WTC11 (cell line): ENCODE results near the gene CHRNA4. TPM values are rescaled to one million over a fixed set of nuclear protein-coding genes. Genes with fewer than 3 reads are reported as not detected.

Experiments
- ATAC-seq: fragments of 200-7000 bp; cut with Tn5 transposase; 2 replicates; pipeline ENCODE4 v1.10.0; 2021; ENCODE audit warnings: mild to moderate bottlenecking, moderate library complexity
- CTCF ChIA-PET: fragments of 300-600 bp; sonication (Branson Sonifier 250); formaldehyde crosslinking; loops from one replicate; lab custom pipeline; 2021; ENCODE audit warnings: antibody characterized with exemption; lab: Charles Lee
- POLR2A ChIA-PET: fragments of 350-600 bp; sonication (Branson Sonifier 250); formaldehyde crosslinking; loops from one replicate; lab custom pipeline; 2021; ENCODE audit warnings: antibody characterized with exemption; lab: Charles Lee
- DNase-seq: peaks from one replicate; pipeline ENCODE4 v3.0.0; 2021; ENCODE audit warnings: low spot score
- H3K27ac Mint-ChIP-seq: 2 replicates; pipeline ENCODE4 v1.8.0; 2021; ENCODE audit warnings: mixed read lengths
- H3K27me3 Mint-ChIP-seq: 2 replicates; pipeline ENCODE4 v1.8.0; 2021; ENCODE audit warnings: low read depth, mild to moderate bottlenecking, moderate library complexity, mixed read lengths
- H3K36me3 Mint-ChIP-seq: 2 replicates; pipeline ENCODE4 v1.8.0; 2021; ENCODE audit warnings: mixed read lengths
- H3K4me1 Mint-ChIP-seq: 2 replicates; pipeline ENCODE4 v1.8.0; 2022; ENCODE audit warnings: mixed read lengths
- H3K4me3 Mint-ChIP-seq: 2 replicates; pipeline ENCODE4 v1.8.0; 2021; ENCODE audit warnings: mild to moderate bottlenecking, moderate library complexity, mixed read lengths
- H3K9me3 Mint-ChIP-seq: 2 replicates; pipeline ENCODE4 v1.8.0; 2021; ENCODE audit warnings: mixed read lengths
- CREM ChIP-seq: sonication (generic); formaldehyde crosslinking; IDR thresholded peaks from 2 replicates; pipeline ENCODE4 v1.8.1; 2022; ENCODE audit warnings: mild to moderate bottlenecking, missing genetic modification reagents, moderate library complexity
- CTCF ChIP-seq: fragments of 200-600 bp; IDR thresholded peaks from 2 replicates; pipeline ENCODE4 v1.8.0; 2022; ENCODE audit warnings: antibody characterized with exemption
- E2F1 ChIP-seq: sonication (generic); formaldehyde crosslinking; IDR thresholded peaks from 2 replicates; pipeline ENCODE4 v1.8.0; 2022; ENCODE audit warnings: mild to moderate bottlenecking, missing genetic modification reagents
- E2F5 ChIP-seq: sonication (generic); formaldehyde crosslinking; IDR thresholded peaks from 2 replicates; pipeline ENCODE4 v1.8.1; 2022; ENCODE audit warnings: mild to moderate bottlenecking, moderate library complexity, missing genetic modification reagents
- ERG ChIP-seq: fragments of 250-450 bp; sonication (Bioruptor Pico); IDR thresholded peaks from 2 replicates; pipeline ENCODE4 v1.8.0; 2021; ENCODE audit warnings: mild to moderate bottlenecking
- ETV6 ChIP-seq: sonication (generic); formaldehyde crosslinking; IDR thresholded peaks from 2 replicates; pipeline ENCODE4 v1.8.1; 2022; ENCODE audit warnings: mild to moderate bottlenecking, missing genetic modification reagents
- FOXJ3 ChIP-seq: sonication (generic); formaldehyde crosslinking; IDR thresholded peaks from 2 replicates; pipeline ENCODE4 v1.9.0; 2021; ENCODE audit warnings: missing genetic modification reagents, mild to moderate bottlenecking, borderline replicate concordance
- IRF2 ChIP-seq: sonication (generic); formaldehyde crosslinking; IDR thresholded peaks from 2 replicates; pipeline ENCODE4 v1.8.0; 2022; ENCODE audit warnings: low read depth, missing genetic modification reagents, borderline replicate concordance
- KAT7 ChIP-seq: sonication (generic); formaldehyde crosslinking; IDR thresholded peaks from 2 replicates; pipeline ENCODE4 v1.8.1; 2023; ENCODE audit warnings: missing genetic modification reagents, mild to moderate bottlenecking, borderline replicate concordance
- MLX ChIP-seq: sonication (generic); formaldehyde crosslinking; IDR thresholded peaks from 2 replicates; pipeline ENCODE4 v1.8.1; 2023; ENCODE audit warnings: mild to moderate bottlenecking, missing genetic modification reagents, moderate library complexity
- NFATC4 ChIP-seq: fragments of 250-450 bp; sonication (Bioruptor Pico); IDR thresholded peaks from 2 replicates; pipeline ENCODE4 v1.9.0; 2021; ENCODE audit warnings: mild to moderate bottlenecking
- NFE2L1 ChIP-seq: sonication (generic); formaldehyde crosslinking; IDR thresholded peaks from 2 replicates; pipeline ENCODE4 v1.8.1; 2023; ENCODE audit warnings: missing genetic modification reagents
- NR3C1 ChIP-seq: sonication (generic); formaldehyde crosslinking; conservative IDR thresholded peaks from 2 replicates; pipeline ENCODE4 v1.8.1; 2023; ENCODE audit warnings: low read depth, mild to moderate bottlenecking, missing genetic modification reagents
- RELA ChIP-seq: sonication (generic); formaldehyde crosslinking; IDR thresholded peaks from 2 replicates; pipeline ENCODE4 v1.8.1; 2022; ENCODE audit warnings: missing genetic modification reagents, mild to moderate bottlenecking, borderline replicate concordance
- SMAD3 ChIP-seq: sonication (generic); formaldehyde crosslinking; IDR thresholded peaks from 2 replicates; pipeline ENCODE4 v1.8.0; 2022; ENCODE audit warnings: missing genetic modification reagents, mild to moderate bottlenecking, borderline replicate concordance
- TEAD4 ChIP-seq: sonication (generic); formaldehyde crosslinking; IDR thresholded peaks from 2 replicates; pipeline ENCODE4 v1.8.0; 2022; ENCODE audit warnings: mild to moderate bottlenecking, missing genetic modification reagents
- USF2 ChIP-seq: sonication (generic); formaldehyde crosslinking; IDR thresholded peaks from 2 replicates; pipeline ENCODE4 v1.8.1; 2023; ENCODE audit warnings: mild to moderate bottlenecking, missing genetic modification reagents, moderate library complexity
- ZNF396 ChIP-seq: fragments of 250-450 bp; sonication (Bioruptor Pico); IDR thresholded peaks from 2 replicates; pipeline ENCODE4 v1.8.0; 2021; ENCODE audit warnings: mild to moderate bottlenecking, moderate library complexity, borderline replicate concordance
- ZNF416 ChIP-seq: fragments of 250-450 bp; sonication (Bioruptor Pico); IDR thresholded peaks from 2 replicates; pipeline ENCODE4 v1.9.0; 2021; ENCODE audit warnings: mild to moderate bottlenecking, inconsistent platforms
- ZNF423 ChIP-seq: fragments of 250-450 bp; sonication (Bioruptor Pico); IDR thresholded peaks from 2 replicates; pipeline ENCODE4 v2.1.2; 2022; ENCODE audit warnings: mild to moderate bottlenecking, moderate library complexity
- total RNA-seq: library from RNA; stranded (reverse); gene quantifications from 3 replicates; pipeline ENCODE4 v1.2.3, GENCODE V29; 2021

The CHRNA4 gene
- total RNA-seq, 1 experiment from 2014 or later, result 2.5 TPM

GRCh38 chr20:63347950-63348827 is 13.0 kb downstream of the CHRNA4 start:
- H3K4me3 Mint-ChIP-seq, result no peak overlapping the region
- CTCF ChIA-PET, result interaction anchor here (1.1 to 4.0 kb wide), 3 partner anchors 34 to 67 kb away, joined by 3 to 18 read pairs (median 3); no protein-coding TSS in a partner anchor

GRCh38 chr20:63347081-63347741 is 13.9 kb downstream of the CHRNA4 start:
- no peak overlapping the region for H3K27ac Mint-ChIP-seq
- no peak for DNase-seq
- H3K36me3 Mint-ChIP-seq, result peaks cover 2% of the 10 kb centered on the region; the same call in 1 of the 2 replicates
- POLR2A ChIA-PET, result interaction anchor here (1.1 kb wide), 1 partner anchor 35 kb away, joined by 3 read pairs; no protein-coding TSS in a partner anchor
- H3K9me3 Mint-ChIP-seq, result peaks cover 11% of the 10 kb centered on the region
- CTCF ChIA-PET, result interaction anchor here (1.5 to 4.0 kb wide), 2 partner anchors 35 to 66 kb away, joined by 3 to 18 read pairs; no protein-coding TSS in a partner anchor
- no peak for TF ChIP-seq CTCF
- TF ChIP-seq TEAD4, result no peak
- TF ChIP-seq E2F1 (CRISPR knock-in tag), result no peak
- no peak for TF ChIP-seq IRF2 (CRISPR knock-in tag)
- no peak for TF ChIP-seq ERG (CRISPR knock-in tag)
- no peak for TF ChIP-seq ZNF396
- TF ChIP-seq E2F5 (CRISPR knock-in tag), result no peak
- no peak for TF ChIP-seq NFATC4 (CRISPR knock-in tag)
- TF ChIP-seq, all 79 proteins: peak for 0
- Mint-ChIP-seq H3K4me3 (no peak overlapping the region), H3K27me3 (no peaks in the 10 kb centered on the region), H3K4me1 (peaks cover 2% of the 10 kb centered on the region)
- ATAC-seq, result no peak

More at GRCh38 chr20:63347950-63348827, 13.0 kb downstream of the CHRNA4 start:
- no peak for DNase-seq
- POLR2A ChIA-PET, result interaction anchor here (1.1 kb wide), 1 partner anchor 34 kb away, joined by 3 read pairs; no protein-coding TSS in a partner anchor
- TF ChIP-seq RELA (CRISPR knock-in tag), result no peak
- no peak for TF ChIP-seq ETV6
- no peak for TF ChIP-seq USF2 (CRISPR knock-in tag)
- TF ChIP-seq ZNF423 (CRISPR knock-in tag), result no peak
- TF ChIP-seq NR3C1 (CRISPR knock-in tag), result no peak
- TF ChIP-seq KAT7, result no peak
- no peak for TF ChIP-seq CREM (CRISPR knock-in tag)
- no peak for TF ChIP-seq SMAD3 (CRISPR knock-in tag)
- TF ChIP-seq ZNF416 (CRISPR knock-in tag), result no peak
- TF ChIP-seq FOXJ3 (CRISPR knock-in tag), result no peak
- TF ChIP-seq E2F1 (CRISPR knock-in tag), result no peak
- no peak for TF ChIP-seq ERG (CRISPR knock-in tag)
- no peak for TF ChIP-seq NFE2L1 (CRISPR knock-in tag)
- no peak for TF ChIP-seq MLX (CRISPR knock-in tag)
- Mint-ChIP-seq H3K9me3 (peaks cover 11% of the 10 kb centered on the region), H3K27ac (no peak overlapping the region), H3K27me3 (no peaks in the 10 kb centered on the region), H3K36me3 (peaks cover 2% of the 10 kb centered on the region; the same call in 1 of the 2 replicates), H3K4me1 (peaks cover 6% of the 10 kb centered on the region)
- ATAC-seq, result no peak
